Activated CD8-positive, alpha-beta memory T cell treated with anti-CD3 and anti-CD28 coated beads for 36 hours (primary cell): ENCODE data around the gene C6. TPM values are rescaled to one million over a fixed set of nuclear protein-coding genes. Genes with fewer than 3 reads are reported as not detected.

Experiments used
- CTCF ChIA-PET: fragments of 350-600 bp; sonication (Branson Sonifier 250); formaldehyde crosslinking; loops from one replicate; lab custom pipeline; 2021; ENCODE audit warnings: antibody characterized with exemption; lab: Charles Lee
- POLR2A ChIA-PET: fragments of 350-600 bp; sonication (Branson Sonifier 250); formaldehyde crosslinking; loops from one replicate; lab custom pipeline; 2021; ENCODE audit warnings: antibody characterized with exemption; lab: Charles Lee
- total RNA-seq, 2 experiments: library from RNA; stranded (reverse); gene quantifications; one replicate each; pipeline ENCODE4 v1.2.3, GENCODE V29; 2021

C6 gene
- total RNA-seq, 2 experiments from 2014 or later = not detected

DNA sequence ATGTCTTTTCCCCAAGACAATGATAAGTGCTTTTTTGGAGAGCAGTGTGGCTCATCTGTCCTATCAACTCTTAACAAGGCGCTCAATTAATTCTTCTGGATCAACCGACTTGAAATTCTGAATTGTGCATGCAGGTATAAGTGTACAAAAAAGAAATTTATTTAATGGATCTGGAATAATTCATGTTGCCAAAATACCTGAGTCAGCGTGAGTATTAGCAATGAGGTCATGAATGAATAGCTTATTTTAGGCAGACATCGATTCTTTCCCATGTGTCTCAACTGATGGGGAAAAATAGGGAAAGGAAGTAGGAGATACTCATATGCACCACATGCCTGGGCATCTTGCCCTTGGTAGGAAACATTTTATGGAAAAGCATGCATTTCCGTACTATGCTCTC lies 68.0 kb downstream of the C6 start:
- ChIA-PET CTCF (no interaction called here), POLR2A (no interaction called here)

DNA sequence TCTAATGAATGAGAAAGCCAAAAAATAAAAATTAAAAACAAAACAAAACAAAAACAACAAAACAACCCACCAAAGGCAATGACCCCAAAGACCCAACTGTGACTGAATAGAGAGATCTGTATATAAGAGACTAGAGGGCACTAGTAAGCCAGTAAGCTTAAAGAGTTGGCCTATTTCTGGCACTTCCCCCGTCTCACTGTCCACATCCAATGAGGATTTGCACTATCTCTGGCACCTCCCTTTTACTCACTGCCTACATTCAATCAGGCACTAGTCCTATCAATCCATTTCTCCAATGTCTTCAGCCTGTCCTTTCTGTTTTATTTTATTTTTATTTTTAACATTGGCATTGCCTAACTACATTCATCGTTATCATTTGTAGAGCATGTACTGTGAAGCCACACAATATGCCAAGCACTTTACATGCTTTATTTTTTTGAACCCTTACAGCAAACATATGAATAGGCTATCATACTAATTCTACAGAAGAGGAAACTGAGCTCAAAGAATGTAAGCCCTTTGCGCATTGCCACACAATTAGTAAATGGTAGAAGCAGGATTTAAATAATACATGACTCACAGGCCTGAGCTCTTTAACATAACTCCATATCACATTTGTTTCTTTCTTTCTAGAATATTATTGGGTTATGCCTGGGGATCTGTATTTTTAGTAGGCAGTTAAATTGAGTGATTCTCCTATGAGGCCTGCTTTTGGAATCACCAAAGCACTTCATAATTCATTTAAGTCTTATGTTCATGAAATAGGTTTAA lies 70.0 kb downstream of the C6 start:
- CTCF ChIA-PET = no interaction called here
- POLR2A ChIA-PET = interaction anchor here (0.6 kb wide), 1 partner anchor 38 kb away, joined by 3 read pairs; no protein-coding TSS in a partner anchor

DNA sequence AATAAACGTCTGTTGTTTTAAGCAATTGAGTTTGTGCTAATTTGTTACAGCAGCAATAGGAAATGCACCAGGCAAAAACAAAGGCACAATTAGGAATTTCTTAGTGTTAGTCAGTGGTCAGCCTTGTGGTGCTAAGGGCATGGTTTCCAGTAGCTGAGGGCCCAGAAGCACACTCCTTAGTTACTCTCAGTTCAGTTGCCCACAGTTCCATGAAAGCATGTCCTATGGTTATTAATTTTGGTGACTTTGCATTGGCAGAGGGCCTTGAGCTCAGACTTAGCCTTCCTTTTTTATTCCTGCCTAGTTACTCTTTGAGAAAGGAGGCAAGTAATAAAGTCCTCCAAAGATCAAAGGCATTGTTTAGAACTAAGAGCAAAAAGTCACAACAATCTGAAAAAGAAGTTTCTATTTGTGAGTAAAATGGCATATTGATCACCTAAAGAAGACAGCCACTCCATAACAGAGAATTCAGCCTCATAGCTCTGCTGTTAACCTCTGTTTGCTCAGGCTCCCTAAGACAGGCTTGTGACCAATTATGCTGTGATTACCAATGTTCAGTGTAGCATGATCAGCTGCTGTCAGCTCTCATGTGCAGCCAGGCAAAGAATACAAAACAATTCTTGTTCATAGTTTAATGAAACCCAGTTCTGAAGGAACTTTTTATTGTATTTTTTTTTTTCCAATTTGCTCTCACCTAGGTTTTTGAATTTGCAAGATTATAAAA lies 85.2 kb downstream of the C6 start:
- CTCF ChIA-PET = no interaction called here
- POLR2A ChIA-PET = no interaction called here

DNA sequence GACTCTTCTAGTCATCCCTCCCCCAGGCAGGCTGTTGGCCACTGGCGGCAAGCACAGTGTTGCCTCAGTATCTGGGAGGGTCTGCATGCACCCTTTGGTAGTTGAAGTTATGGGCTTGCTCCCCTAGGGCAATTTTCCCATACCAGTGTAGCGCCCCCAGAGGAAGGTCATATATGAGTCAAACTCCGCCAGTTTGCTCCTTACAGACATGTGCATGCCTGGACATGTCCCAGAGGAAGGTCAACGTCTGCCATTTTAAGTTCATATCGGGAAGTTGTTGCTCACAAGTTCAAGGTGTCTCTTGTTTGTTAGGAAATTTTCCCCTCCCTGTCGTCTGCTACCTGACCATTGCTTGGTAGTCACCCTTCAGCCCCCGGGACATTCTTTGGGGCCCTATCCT lies 90.9 kb downstream of the C6 start:
- CTCF ChIA-PET = no interaction called here

DNA sequence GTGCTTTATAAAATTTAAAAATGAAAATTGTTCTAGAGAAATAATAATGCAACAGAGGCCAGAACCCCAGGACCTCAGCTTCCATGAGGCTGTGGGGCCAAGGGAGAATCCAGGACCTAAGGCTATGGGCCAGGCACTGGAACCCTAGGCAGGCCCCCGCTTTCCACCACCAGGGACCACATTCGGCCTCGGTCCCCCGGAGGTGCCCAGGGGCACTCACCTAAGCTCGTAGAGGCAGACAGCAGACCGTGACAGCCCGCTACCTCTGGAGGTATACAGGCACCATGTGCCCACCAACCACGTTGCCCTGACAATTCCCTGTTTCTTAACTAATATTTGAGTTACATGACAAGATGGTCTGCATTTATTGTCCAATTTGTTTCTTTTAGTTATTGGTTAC lies 92.7 kb downstream of the C6 start:
- ChIA-PET CTCF (no interaction called here), POLR2A (no interaction called here)

More for the DNA sequence above, 90.9 kb downstream of the C6 start:
- POLR2A ChIA-PET = no interaction called here

DNA sequence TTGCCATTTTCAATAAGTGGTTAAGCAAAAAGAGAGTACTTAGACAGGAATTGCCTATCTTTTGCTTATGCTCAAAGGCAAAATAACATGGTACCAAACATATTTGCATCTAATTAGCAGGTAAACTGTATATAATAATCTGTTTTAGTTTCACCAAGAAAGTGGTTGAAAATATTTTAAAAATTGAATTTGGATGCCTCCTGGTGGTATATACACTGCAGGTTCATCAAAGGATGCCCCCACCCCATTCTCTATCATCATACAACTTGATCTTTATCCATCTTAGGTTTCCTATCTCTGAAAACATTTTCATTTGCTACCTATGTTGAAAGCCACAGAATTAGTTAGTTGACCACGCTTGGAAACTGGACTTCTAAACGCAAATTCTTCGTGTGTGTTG lies 95.2 kb downstream of the C6 start:
- ChIA-PET CTCF (no interaction called here), POLR2A (no interaction called here)

DNA sequence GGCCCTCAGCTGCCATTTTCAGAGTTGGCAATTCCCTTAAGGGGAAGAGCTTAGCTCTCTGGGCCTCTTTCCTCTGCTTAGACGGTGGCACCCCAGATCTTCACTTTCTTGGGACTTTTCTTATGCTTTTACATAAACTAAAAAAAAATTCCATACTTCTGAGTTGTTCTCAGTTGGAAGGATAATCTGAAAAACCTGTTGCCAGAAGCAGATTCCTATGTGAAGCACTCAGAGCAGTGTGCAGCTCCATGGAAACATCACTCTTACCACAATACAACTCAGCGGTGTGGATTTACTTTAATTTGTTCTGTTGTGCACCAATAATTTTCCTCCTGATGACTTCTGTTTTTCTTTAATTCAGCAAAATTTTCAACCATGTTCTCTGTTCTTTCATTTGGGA lies 98.1 kb downstream of the C6 start:
- CTCF ChIA-PET = no interaction called here

DNA sequence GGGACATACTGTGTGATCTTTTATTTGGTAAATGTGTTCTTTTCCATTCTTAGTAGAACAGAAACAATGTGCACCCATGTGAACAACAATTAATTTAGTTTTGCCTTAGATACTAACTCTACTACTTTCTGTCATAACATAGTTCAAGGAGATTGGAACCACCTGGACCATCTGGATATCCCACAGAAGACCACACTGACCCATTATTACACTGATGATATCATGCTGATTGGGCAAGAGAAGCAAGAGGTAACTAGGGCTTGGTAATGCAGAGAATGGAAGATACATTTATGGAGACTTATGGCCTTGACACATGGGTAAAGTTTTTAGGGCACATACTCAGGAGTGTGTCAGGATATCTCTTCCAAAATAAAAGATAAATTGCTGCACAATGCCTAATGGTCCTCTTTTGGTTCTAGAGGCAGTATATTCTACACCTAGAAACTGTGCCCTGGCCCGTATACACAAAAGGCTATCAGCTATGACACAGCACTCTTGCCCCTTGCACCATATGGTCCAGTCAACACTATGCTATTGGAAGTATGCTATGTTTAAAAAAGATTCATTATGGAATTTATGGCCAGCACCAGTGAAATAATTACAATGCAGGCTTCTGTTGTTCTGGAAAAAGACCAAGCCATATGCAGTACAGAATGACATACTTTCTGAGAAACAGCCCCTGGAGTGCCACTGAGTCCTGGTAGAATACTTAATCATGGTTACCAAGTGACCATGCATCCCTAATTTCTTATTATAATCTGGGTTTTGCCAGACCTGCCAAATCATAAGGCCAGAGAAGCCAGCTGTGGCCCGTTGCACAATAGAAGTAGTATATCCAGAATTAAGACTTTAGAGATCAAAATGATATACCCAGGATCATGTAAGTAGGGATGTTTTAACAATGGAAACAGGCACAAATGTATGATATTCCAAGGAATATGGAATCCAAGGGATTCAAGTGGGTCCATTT lies 100.6 kb downstream of the C6 start:
- CTCF ChIA-PET = no interaction called here
- POLR2A ChIA-PET = no interaction called here

More for the DNA sequence above, 98.1 kb downstream of the C6 start:
- POLR2A ChIA-PET = no interaction called here

DNA sequence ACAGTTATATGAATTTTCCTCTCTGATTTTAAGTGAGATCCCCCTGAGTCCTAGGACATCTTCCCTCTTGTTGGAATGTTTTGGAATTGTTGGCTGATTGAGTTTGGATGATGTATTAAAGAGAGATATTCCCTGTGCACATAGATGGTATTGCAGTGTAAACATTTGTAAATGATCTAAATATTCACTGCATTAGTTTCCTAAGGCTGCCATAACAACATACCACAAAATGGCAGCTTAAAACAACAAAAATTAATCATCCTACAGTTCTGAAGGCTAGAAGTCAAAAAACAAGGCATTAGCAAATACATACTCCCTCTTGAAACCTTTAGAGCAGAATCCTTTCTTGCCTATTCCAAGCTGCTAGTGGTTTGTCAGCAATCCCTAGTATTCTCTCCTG lies 104.1 kb downstream of the C6 start:
- ChIA-PET POLR2A (no interaction called here), CTCF (no interaction called here)

DNA sequence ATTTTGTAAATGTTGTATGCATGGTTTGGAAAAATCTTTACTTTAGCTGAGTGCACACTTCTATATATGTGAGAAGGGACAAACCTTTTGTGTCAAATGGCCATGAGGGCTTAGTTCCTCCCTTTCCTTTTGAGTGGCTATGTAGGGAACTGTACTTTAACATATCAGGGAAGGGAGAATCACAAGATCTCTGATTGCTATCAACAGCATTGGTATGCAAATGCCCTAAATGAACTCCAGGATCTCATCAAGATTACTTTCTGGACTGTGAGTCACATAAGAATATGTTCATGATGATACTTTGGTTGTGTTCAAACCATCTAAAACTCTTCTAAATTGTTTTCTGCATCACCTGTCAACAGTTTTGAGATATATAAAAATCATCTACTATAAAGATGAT lies 111.0 kb downstream of the C6 start:
- CTCF ChIA-PET = no interaction called here
- POLR2A ChIA-PET = no interaction called here

DNA sequence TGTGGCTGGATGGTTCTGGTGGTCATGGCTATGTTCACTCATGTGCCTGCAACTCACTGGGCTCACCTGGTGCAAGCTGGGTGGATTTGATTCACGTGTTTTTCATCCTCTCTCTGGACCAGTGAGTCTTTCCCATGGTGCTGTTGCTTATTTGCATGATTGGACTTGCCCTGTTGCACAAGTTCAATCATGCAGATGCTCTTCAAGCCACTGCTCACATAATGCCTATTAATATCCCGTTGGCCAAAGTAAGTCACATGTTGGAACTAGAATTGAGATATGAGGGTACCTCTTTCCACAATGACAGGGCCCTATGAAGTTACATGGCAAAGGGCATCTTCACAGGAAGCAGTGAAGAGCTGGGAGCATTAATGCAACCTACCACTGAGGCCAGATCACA lies 115.7 kb downstream of the C6 start:
- CTCF ChIA-PET = no interaction called here
- POLR2A ChIA-PET = no interaction called here

DNA sequence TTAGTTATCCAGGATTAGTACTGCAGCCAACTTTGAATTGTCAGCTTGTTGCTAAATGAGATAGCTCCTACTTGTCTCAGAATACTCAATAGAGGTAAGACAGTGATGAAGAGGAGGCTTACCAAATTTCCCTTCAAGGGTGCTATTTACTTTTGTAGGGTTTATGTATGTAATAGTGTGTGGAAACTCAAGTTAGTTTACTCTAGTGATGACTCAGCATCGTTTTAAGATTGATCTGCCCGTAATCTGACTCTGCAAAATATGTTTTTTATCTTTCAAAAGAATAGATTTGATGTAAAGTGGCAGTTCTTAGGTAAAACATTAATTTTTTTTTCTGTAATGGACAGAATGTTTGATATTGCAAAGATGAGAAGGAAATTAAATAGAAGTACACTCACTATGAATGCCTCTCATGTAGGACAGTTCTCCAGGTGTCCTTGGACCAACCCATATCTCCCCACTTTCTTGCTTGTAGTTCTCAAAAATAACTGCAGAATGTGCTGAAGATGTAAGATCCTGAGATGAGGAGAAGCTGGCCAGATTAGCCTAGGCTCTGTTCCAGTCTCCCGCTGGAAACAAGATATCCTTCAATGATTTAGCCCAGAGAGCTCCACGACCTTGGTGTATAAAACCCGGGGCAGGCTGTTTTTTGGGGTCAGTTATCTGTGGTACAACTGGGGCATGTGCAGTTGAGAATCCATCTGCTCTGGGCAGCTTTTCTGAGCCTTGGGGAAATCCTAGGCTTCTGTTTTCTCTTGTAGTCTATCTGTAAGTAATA lies 117.8 kb downstream of the C6 start:
- ChIA-PET POLR2A (no interaction called here), CTCF (no interaction called here)

DNA sequence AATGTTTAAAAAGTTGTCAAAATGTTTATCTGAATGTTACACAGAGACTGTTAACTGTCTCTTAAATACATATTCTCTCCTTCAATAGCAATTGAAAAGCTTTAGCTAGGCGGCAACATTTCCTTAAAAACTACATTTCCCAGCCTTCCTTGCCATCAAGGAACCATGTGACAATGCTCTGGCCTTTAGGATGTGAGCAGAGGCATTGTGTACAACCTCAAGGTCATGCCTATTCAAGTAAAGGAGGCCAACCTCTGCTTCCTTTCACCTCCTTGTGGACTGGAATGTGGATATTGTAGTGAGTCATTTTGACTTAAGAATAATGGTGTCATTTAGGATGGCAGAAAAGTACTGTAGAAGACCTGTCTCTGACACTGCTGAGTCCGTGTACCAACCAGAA lies 118.5 kb downstream of the C6 start:
- CTCF ChIA-PET = no interaction called here
- POLR2A ChIA-PET = no interaction called here

DNA sequence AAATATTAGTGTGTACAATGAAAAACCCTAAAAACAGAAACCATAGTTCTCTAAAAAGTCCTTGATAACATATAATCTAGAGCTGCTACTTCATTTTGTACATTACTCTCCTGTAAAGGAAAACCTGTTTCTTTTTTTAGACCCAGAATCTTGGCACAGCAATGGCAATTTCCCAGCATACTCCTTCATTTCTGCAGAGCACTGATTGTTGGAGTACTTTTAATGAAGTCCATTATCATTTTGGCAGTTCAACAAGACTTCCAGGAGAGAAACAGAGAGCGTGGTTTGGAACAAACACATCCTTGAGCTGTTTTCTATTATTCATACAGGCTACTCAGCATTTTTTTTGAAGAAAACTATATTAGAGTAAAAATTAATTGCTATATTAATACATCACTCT lies 119.5 kb downstream of the C6 start:
- POLR2A ChIA-PET = no interaction called here
- CTCF ChIA-PET = no interaction called here

Other genes with a start within 250 kb of the C6 start
- not detected for gene MROH2B, start 142.2 kb downstream of the C6 start, total RNA-seq